ENCODE data around the gene NAE1. TPM values are rescaled to one million over a fixed set of nuclear protein-coding genes. Genes with fewer than 3 reads are reported as not detected.
A peak's percentile ranks its signal among the peaks of the same experiment; 100 is the strongest.

Gene NAE1
- total RNA-seq, 1 experiment from 2014 or later = 65.7 TPM

DNA sequence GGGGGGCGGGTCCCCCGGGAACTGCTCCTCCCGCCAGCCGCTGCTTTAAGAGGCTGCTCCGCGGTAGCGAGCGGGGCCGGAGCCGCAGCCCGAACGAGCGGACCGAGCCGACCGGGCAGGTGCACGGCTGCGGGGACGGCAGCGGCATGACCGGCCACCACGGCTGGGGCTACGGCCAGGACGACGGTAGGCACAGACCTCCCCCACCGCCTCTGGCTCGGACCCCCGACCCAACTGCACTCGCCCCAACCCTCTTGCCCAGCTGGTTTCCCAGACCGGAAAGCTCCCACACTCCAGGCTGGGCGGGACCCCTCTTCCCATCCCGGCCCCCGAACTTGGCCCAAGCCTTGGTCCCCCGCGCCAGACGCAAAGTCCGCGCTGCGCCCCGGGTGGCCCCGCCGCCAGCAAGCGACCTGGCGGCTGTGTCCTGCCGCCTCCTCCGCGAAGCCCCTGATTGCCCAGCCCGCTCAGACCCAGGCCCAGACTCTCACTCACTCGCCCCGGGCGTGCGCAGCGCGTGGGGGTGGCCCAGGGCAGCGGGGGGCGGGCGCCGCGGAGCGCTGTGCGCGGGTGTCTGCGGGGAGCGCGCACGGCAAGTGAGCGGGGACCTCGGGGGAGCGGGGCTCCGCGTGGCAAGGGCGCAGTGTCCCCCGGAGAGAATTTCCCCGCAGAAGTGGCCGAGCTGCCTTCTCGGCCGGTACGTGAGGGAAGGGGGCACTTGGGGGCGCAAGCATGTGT lies 13.7 kb upstream of the NAE1 start, which contains the start of gene CA7:
Gene CA7 (plus strand): TSS at position 73 of the 738 bp plus-strand sequence. CDS start 74 bp downstream, at position 147.
- Mint-ChIP-seq H3K27ac (ENCODE audit: low read depth, unreplicated experiment) (no peak within 1 kb of the TSS), H3K27me3 (ENCODE audit: insufficient read depth, unreplicated experiment) (peaks cover 11% of the 10 kb centered on the region), H3K36me3 (ENCODE audit: insufficient read depth, unreplicated experiment) (peaks cover 6% of the 10 kb centered on the region), H3K9me3 (ENCODE audit: unreplicated experiment) (no peaks in the 10 kb centered on the region), H3K4me1 (ENCODE audit: insufficient read depth, unreplicated experiment) (peaks cover 7% of the 10 kb centered on the region), H3K4me3 (ENCODE audit: unreplicated experiment) (no peak within 1 kb of the TSS)
- CTCF ChIA-PET = interaction anchor here (0.6 to 5.5 kb wide), 6 partner anchors 14 to 237 kb away, joined by 3 to 39 read pairs (median 12); partner anchors contain the start of gene NAE1
- no TSS peak for BruUV-seq (replicated peaks)
- POLR2A ChIA-PET = interaction anchor here (0.7 kb wide), 1 partner anchor 21 kb away, joined by 4 read pairs; no protein-coding TSS in a partner anchor
- no peak for DNase-seq (ENCODE audit: unreplicated experiment)
- no peak for TF ChIP-seq CTCF (IDR thresholded peaks at IDR 0.05; ENCODE audit: unreplicated experiment)
- intact Hi-C loops (cut with micrococcal nuclease) = no loop called here

DNA sequence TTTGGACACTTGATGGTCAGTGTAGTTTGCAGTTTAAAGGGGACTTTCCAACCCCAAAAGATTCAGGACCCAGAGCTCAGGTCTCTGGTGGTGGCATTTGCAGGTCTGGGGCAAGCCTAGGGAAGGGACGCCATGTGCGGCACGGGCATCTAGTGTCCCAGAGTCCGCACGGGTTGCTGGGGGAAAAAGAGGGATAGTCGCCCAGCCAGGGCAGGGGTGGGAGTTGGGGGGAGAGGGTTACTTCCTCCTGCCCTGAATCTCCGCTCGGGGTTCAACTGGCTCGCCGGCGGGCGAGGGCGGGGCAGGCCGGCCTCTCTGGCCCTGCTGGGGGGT lies 13.2 kb upstream of the NAE1 start:
- no peak for TF ChIP-seq CTCF (IDR thresholded peaks at IDR 0.05; ENCODE audit: unreplicated experiment)
- H3K27me3 Mint-ChIP-seq (ENCODE audit: insufficient read depth, unreplicated experiment) = peaks cover 11% of the 10 kb centered on the region
- ChIA-PET CTCF (interaction anchor here (0.6 to 3.4 kb wide), 6 partner anchors 13 to 500 kb away, joined by 3 to 29 read pairs (median 6); partner anchors contain the start of gene NAE1), POLR2A (interaction anchor here (0.7 to 1.0 kb wide), 2 partner anchors 13 to 21 kb away, joined by 3 to 4 read pairs; partner anchors contain the start of gene NAE1)
- intact Hi-C loops (cut with micrococcal nuclease) = no loop called here
- DNase-seq (ENCODE audit: unreplicated experiment) = no peak
- peaks cover 6% of the 10 kb centered on the region for H3K36me3 Mint-ChIP-seq (ENCODE audit: insufficient read depth, unreplicated experiment)
- H3K4me3 Mint-ChIP-seq (ENCODE audit: unreplicated experiment) = no peak overlapping the region
- peaks cover 7% of the 10 kb centered on the region for H3K4me1 Mint-ChIP-seq (ENCODE audit: insufficient read depth, unreplicated experiment)
- no peak overlapping the region for H3K27ac Mint-ChIP-seq (ENCODE audit: low read depth, unreplicated experiment)
- BruUV-seq (replicated peaks) = no TSS peak
- peaks cover 1% of the 10 kb centered on the region for H3K9me3 Mint-ChIP-seq (ENCODE audit: unreplicated experiment)

DNA sequence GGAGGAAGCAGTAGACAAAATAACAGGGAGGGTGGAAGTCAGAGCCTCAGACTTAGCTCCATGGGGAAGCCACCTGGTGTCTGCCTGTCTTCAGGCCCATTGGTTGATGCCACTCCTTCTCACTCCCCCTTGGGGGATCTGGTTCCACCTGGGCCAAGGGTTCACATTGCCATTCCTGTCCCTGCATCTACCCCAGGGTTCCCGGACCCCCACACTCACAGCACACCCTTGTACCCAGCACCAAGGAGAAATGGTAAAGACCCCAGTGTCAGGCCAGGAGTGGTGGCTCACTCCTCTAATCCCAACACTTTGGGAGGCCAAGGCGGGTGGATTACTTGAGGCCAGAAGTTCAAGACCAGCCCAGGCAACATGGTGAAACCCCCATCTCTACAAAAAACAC lies 12.4 kb upstream of the NAE1 start:
- Mint-ChIP-seq H3K27ac (ENCODE audit: low read depth, unreplicated experiment) (peak overlapping the region; percentile 7), H3K4me1 (ENCODE audit: insufficient read depth, unreplicated experiment) (peaks cover 7% of the 10 kb centered on the region), H3K27me3 (ENCODE audit: insufficient read depth, unreplicated experiment) (peaks cover 19% of the 10 kb centered on the region), H3K36me3 (ENCODE audit: insufficient read depth, unreplicated experiment) (peaks cover 6% of the 10 kb centered on the region), H3K9me3 (ENCODE audit: unreplicated experiment) (peaks cover 9% of the 10 kb centered on the region), H3K4me3 (ENCODE audit: unreplicated experiment) (no peak overlapping the region)
- BruUV-seq (replicated peaks) = no TSS peak
- POLR2A ChIA-PET = interaction anchor here (1.0 kb wide), 1 partner anchor 13 kb away, joined by 3 read pairs; the partner anchor contains the start of gene NAE1
- CTCF ChIA-PET = interaction anchor here (0.6 to 3.4 kb wide), 8 partner anchors 9 to 499 kb away, joined by 3 to 29 read pairs (median 6); partner anchors contain the start of gene NAE1
- intact Hi-C loops (cut with micrococcal nuclease) = no loop called here
- no peak for TF ChIP-seq CTCF (IDR thresholded peaks at IDR 0.05; ENCODE audit: unreplicated experiment)
- DNase-seq (ENCODE audit: unreplicated experiment) = no peak

DNA sequence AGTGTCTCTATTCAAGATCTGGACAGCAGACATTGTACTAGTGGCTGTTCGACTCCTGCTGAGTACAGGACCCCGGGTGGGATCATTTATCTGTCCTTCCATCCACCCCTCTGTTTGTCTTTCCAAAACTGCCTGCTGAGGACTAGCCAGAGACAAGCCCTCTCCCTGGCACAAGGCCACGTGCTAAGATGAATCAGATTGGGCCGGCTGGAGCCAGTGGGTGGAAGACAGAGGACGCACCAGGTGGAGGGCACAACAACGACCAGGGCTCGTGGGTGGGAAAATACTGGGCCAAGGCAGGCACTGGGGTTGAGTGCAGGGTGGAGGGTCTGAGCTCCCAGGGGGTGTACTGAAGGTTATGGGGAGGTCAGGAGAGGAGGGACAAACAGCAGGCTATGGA lies 12.0 kb upstream of the NAE1 start:
- H3K9me3 Mint-ChIP-seq (ENCODE audit: unreplicated experiment) = peaks cover 10% of the 10 kb centered on the region
- H3K4me3 Mint-ChIP-seq (ENCODE audit: unreplicated experiment) = no peak overlapping the region
- CTCF ChIA-PET = interaction anchor here (1.1 to 3.4 kb wide), 6 partner anchors 9 to 30 kb away, joined by 4 to 29 read pairs (median 8); partner anchors contain the start of gene NAE1
- TF ChIP-seq CTCF (IDR thresholded peaks at IDR 0.05; ENCODE audit: unreplicated experiment) = no peak
- peak; percentile 74 for DNase-seq (ENCODE audit: unreplicated experiment)
- H3K27ac Mint-ChIP-seq (ENCODE audit: low read depth, unreplicated experiment) = peak overlapping the region; percentile 7
- POLR2A ChIA-PET = interaction anchor here (1.0 kb wide), 1 partner anchor 12 kb away, joined by 3 read pairs; the partner anchor contains the start of gene NAE1
- BruUV-seq (replicated peaks) = no TSS peak
- peaks cover 7% of the 10 kb centered on the region for H3K4me1 Mint-ChIP-seq (ENCODE audit: insufficient read depth, unreplicated experiment)
- peaks cover 6% of the 10 kb centered on the region for H3K36me3 Mint-ChIP-seq (ENCODE audit: insufficient read depth, unreplicated experiment)
- intact Hi-C loops (cut with micrococcal nuclease) = no loop called here
- H3K27me3 Mint-ChIP-seq (ENCODE audit: insufficient read depth, unreplicated experiment) = peaks cover 22% of the 10 kb centered on the region

All from MCF 10A (cell line).